CD4-positive, alpha-beta T cell treated with Interferon alpha-2 for 1 hour (primary cell): Measurements from ENCODE around the gene NUP58.

Source experiments
- DNase-seq, 2 donors: peaks; one replicate each; pipeline ENCODE4 v3.0.0-alpha.2; 2020 to 2022

Gene NUP58

DNA sequence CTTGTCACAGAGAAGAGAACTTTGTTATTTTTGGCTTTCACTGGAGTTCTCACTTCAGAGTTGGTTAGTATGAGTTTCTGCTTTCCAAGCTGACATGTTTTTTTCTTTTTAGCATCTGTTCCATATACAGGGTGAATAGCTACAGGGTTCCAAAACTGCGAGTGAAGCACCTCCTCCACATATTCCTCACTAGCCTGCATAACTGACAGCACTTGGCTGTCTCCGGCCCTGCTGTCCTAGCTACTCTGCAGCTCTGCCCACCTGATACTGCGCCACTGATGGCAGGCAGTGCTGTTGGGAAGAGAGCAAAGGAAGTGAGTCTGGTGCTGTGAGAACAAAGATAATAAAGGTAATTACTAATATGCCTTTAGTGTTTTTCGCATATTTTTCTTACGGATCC is 77.1 kb downstream of the NUP58 start:
- DNase-seq = no peak

DNA sequence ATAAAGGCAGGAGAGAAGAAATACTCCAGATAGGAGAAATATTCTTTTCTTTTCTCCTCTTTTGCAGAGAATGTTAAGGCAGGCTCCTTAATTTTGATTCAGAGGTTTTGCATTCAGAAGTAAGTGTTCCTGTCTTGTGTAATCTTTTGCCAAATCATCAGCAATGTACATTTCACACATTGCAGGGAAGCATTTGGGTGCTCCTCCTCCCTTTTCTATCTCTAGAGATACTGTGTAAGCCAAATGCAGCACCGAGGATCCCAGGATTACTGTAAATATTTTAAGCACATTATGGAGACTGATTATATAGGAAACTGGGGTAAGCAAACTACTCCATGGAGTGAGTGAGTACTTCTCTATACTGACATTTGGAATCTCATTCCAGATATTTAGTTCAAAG is 77.6 kb downstream of the NUP58 start:
- DNase-seq = no peak

DNA sequence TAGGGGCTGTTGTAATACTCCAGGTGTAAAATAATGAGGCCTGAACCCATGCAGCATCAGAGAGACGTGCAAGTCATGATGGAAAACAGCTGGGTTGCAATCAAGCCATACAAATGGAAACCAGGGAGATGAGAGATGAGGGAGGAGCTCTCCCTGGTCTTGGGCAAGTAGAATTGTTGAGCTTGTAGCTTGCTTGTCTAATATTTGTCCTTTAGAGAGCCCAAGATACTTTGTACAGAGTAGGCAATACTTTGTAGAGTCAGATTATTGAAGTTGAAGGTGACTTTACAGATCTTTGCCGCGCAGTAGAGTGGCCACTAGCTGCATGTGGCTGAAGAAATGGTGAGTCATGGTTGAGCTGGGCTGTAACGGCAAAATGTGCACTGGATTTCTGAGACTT is 78.7 kb downstream of the NUP58 start:
- no peak for DNase-seq

DNA sequence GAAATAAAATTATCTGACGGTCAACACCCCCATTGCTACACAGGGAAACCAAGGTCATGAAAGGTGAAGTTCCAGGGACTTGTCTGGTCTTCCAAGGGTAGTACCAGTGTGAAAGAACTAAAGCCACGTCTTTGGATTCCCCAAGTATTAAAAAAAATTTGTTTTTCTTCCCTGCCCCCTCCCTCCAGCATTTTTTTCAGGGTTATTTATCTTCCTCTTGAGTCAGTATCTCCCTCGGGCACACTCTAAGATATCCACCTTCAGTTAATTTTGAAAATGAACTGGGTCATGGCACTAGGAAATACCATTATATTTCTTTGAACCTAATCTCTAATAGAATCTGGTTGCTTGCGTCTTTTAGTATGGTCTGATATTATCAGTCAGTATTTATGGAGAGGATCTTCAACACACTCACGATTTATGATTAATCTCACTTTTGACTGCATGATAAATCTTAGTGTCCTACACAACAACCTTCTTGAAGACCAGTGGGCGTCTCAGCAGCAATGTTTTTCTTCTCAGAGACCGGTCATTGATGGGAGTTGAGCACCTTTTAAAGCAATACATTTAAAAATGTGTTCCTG is 79.4 kb downstream of the NUP58 start:
- no peak for DNase-seq

DNA sequence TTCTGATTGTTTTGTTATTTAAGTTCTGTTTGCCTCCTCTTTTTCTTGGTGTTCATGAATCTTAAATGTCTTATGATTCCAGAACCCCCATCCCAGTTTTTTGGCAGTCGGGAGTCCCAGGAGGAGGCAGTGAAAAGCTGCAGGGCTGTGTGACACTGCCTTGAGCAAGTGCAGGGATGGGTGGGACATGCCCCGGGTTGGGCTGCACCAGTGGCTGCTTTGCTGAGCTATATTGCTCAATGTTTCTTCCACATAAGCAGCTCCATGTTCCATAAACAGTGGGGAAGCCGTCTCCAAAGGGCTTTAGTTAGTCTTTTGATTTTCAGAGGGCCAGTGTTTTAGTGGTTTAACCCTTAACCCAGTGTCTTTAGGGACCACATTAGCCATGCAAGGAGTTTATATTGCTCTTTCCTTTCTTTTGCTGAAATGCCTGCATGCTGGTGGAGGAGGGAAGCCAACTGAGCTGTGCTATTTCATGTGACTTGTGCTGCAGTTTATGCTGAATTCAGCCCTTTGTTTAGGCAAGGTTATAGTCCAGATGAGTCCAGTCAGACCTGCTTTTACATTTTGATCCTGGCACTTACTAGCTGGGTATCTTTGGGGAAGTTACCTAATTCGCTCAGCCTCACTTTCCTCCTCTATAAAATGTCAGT is 83.5 kb downstream of the NUP58 start:
- DNase-seq = no peak

DNA sequence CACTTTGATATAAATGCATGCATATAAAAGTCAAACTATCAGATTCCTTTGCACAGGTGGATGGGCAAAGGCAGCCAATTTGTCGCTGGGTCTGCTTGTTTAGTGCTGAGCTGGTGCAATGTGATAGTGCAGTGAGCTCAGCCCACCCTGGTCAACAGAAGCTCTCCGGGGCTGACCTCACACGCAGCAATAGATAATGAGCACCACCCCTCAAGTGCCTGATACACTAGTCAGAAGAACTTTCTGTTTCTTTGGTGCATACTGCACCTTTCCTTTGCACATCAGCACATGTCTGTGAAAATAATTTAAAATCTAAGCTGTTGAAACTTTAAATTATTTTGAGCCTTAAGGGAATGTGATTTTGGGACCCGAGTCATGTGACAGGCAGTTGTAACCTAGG is 90.5 kb downstream of the NUP58 start:
- DNase-seq = no peak
